H1 (cell line): Measurements from ENCODE around the gene OR2F1. TPM values are rescaled to one million over a fixed set of nuclear protein-coding genes. Genes with fewer than 3 reads are reported as not detected.

Source experiments
- CTCF ChIA-PET: fragments of 300-600 bp; sonication (Branson Sonifier 250); formaldehyde crosslinking; loops from one replicate; lab custom pipeline; 2021; ENCODE audit not compliant: partially characterized antibody; lab: Charles Lee
- POLR2A ChIA-PET: fragments of 300-600 bp; sonication (Branson Sonifier 250); formaldehyde crosslinking; loops from one replicate; lab custom pipeline; 2021; ENCODE audit warnings: inconsistent platforms; ENCODE audit not compliant: partially characterized antibody; lab: Charles Lee
- DNase-seq, 2 experiments: peaks; one replicate each; pipeline versions ENCODE4 v3.0.0 to v3.0.0-alpha.2; 2010 to 2022; ENCODE audit warnings: low spot score in 2 of 2, low read depth in 1 of 2, mixed read lengths in 1 of 2
- FAIRE-seq: peaks from 2 replicates; lab custom pipeline; 2011; peaks lifted over from hg19 to GRCh38; lab: Jason Lieb, UNC
- H2AFZ ChIP-seq: 2 replicates; pipeline ENCODE4 v1.8.1; 2012; ENCODE audit warnings: low read length, inconsistent platforms
- H2AK5ac ChIP-seq: 2 replicates; pipeline ENCODE4 v1.6.1; 2013; ENCODE audit warnings: low read depth, low read length
- H2BK120ac ChIP-seq: replicated peaks from 2 replicates; pipeline ENCODE3; 2013; ENCODE audit warnings: low read depth, low read length, inconsistent platforms
- H2BK12ac ChIP-seq: 2 replicates; pipeline ENCODE4 v1.6.1; 2013; ENCODE audit warnings: low read depth, low read length
- H2BK15ac ChIP-seq: 2 replicates; pipeline ENCODE4 v1.6.1; 2013; ENCODE audit warnings: low read length
- H2BK20ac ChIP-seq: 2 replicates; pipeline ENCODE4 v1.6.1; 2013; ENCODE audit warnings: low read length
- H2BK5ac ChIP-seq: 2 replicates; pipeline ENCODE4 v1.6.1; 2013; ENCODE audit warnings: low read depth, low read length
- H3K14ac ChIP-seq: 2 replicates; pipeline ENCODE4 v1.6.1; 2013; ENCODE audit warnings: inconsistent platforms; ENCODE audit not compliant: insufficient read length
- H3K18ac ChIP-seq: 2 replicates; pipeline ENCODE4 v1.6.1; 2013; ENCODE audit warnings: low read length; ENCODE audit errors: extremely low read depth
- H3K23ac ChIP-seq: 2 replicates; pipeline ENCODE4 v1.6.1; 2013; ENCODE audit warnings: inconsistent platforms; ENCODE audit not compliant: insufficient read length
- H3K23me2 ChIP-seq: 2 replicates; pipeline ENCODE4 v1.6.1; 2013; ENCODE audit warnings: low read depth, low read length
- H3K27ac ChIP-seq: 2 replicates; pipeline ENCODE4 v1.6.1; 2011; ENCODE audit warnings: low read depth, low read length, inconsistent platforms
- H3K27me3 ChIP-seq, 4 experiments: replicated peaks in 1 of 4; 1 replicate in 1 of 4; 2 replicates in 3 of 4; pipeline versions ENCODE4 v1.6.1 to v1.8.1; 2011 to 2013; ENCODE audit warnings: low read length in 3 of 4, mild to moderate bottlenecking in 3 of 4, inconsistent platforms in 2 of 4, mixed read lengths in 2 of 4, moderate library complexity in 1 of 4; ENCODE audit not compliant: control insufficient read depth in 3 of 4, insufficient read depth in 3 of 4; ENCODE audit errors: extremely low read depth in 1 of 4
- H3K36me3 ChIP-seq, 4 experiments: 2 replicates each; pipeline versions ENCODE4 v1.6.1 to v1.8.1; 2011 to 2013; ENCODE audit warnings: mild to moderate bottlenecking in 4 of 4, low read length in 3 of 4, moderate library complexity in 2 of 4, control low read depth in 1 of 4, inconsistent platforms in 1 of 4; ENCODE audit not compliant: insufficient read depth in 4 of 4, control insufficient read depth in 2 of 4
- H3K4ac ChIP-seq: replicated peaks from 2 replicates; pipeline ENCODE3; 2013; ENCODE audit warnings: low read length, low read depth, mixed read lengths, inconsistent platforms; ENCODE audit not compliant: insufficient read length
- H3K4me1 ChIP-seq, 4 experiments: replicated peaks in 1 of 4; 1 replicate in 1 of 4; 2 replicates in 3 of 4; pipeline versions ENCODE4 v1.6.1 to v1.8.1; 2011 to 2013; ENCODE audit warnings: low read length in 3 of 4, inconsistent platforms in 2 of 4, mixed read lengths in 1 of 4; ENCODE audit not compliant: insufficient read depth in 4 of 4, control insufficient read depth in 3 of 4
- H3K4me2 ChIP-seq, 2 experiments: 2 replicates each; pipeline versions ENCODE4 v1.6.1 to v1.8.1; 2011 to 2013; ENCODE audit warnings: low read depth in 2 of 2, low read length in 2 of 2, control low read depth in 1 of 2, inconsistent platforms in 1 of 2, mild to moderate bottlenecking in 1 of 2; ENCODE audit not compliant: insufficient read depth in 1 of 2
- H3K4me3 ChIP-seq, 4 experiments: fragments of 200-600, 300-600 bp in 1 of 4; sonication (generic), shearing (Covaris generic), sonication (Bioruptor Twin) in 1 of 4; 2 replicates each; pipeline versions ENCODE4 v1.5.1 to v1.8.1; 2011 to 2016; ENCODE audit warnings: low read length in 4 of 4, low read depth in 3 of 4, control low read depth in 2 of 4, inconsistent platforms in 2 of 4, mild to moderate bottlenecking in 2 of 4, mixed read lengths in 1 of 4, moderate library complexity in 1 of 4; ENCODE audit not compliant: insufficient read depth in 2 of 4; ENCODE audit errors: extremely low read depth in 1 of 4
- H3K56ac ChIP-seq: replicated peaks from 2 replicates; pipeline ENCODE3; 2013; ENCODE audit warnings: low read depth, mild to moderate bottlenecking, mixed read lengths, low read length, inconsistent platforms; ENCODE audit not compliant: insufficient read length
- H3K79me1 ChIP-seq: 2 replicates; pipeline ENCODE4 v1.6.1; 2013; ENCODE audit warnings: low read depth, low read length, control low read depth
- H3K79me2 ChIP-seq, 2 experiments: 2 replicates each; pipeline versions ENCODE4 v1.6.1 to v1.8.1; 2012 to 2013; ENCODE audit warnings: low read length in 2 of 2, mild to moderate bottlenecking in 2 of 2, inconsistent platforms in 1 of 2; ENCODE audit not compliant: insufficient read depth in 2 of 2, control insufficient read depth in 1 of 2
- H3K9ac ChIP-seq, 4 experiments: replicated peaks in 1 of 4; 1 replicate in 1 of 4; 2 replicates in 3 of 4; pipeline versions ENCODE4 v1.6.1 to v1.8.1; 2011 to 2013; ENCODE audit warnings: low read depth in 3 of 4, low read length in 3 of 4, control low read depth in 2 of 4, mild to moderate bottlenecking in 2 of 4, moderate library complexity in 2 of 4, inconsistent platforms in 1 of 4; ENCODE audit errors: extremely low read depth in 1 of 4
- H3K9me3 ChIP-seq, 2 experiments: 2 replicates each; pipeline versions ENCODE4 v1.6.1 to v1.8.1; 2012 to 2013; ENCODE audit warnings: mild to moderate bottlenecking in 2 of 2, moderate library complexity in 2 of 2, control low read depth in 1 of 2, inconsistent platforms in 1 of 2, low read depth in 1 of 2, low read length in 1 of 2, mixed read lengths in 1 of 2; ENCODE audit not compliant: insufficient read depth in 2 of 2
- H4K20me1 ChIP-seq, 2 experiments: replicated peaks in 1 of 2; 2 replicates each; pipeline versions ENCODE3 to v1.8.1; 2011 to 2013; ENCODE audit warnings: inconsistent platforms in 2 of 2, low read length in 2 of 2, mild to moderate bottlenecking in 1 of 2; ENCODE audit not compliant: insufficient read depth in 2 of 2, control insufficient read depth in 1 of 2
- H4K5ac ChIP-seq: 2 replicates; pipeline ENCODE4 v1.6.1; 2013; ENCODE audit warnings: low read length, low read depth, mixed read lengths, inconsistent platforms; ENCODE audit not compliant: insufficient read length
- H4K8ac ChIP-seq: 2 replicates; pipeline ENCODE4 v1.8.0; 2013; ENCODE audit warnings: mild to moderate bottlenecking, moderate library complexity, low read length, inconsistent platforms; ENCODE audit not compliant: insufficient read depth; ENCODE audit errors: extremely low read depth
- H4K91ac ChIP-seq: replicated peaks from 2 replicates; pipeline ENCODE3; 2013; ENCODE audit warnings: low read length, mixed read lengths, inconsistent platforms; ENCODE audit not compliant: insufficient read length
- ATF2 ChIP-seq: IDR thresholded peaks from 2 replicates; pipeline ENCODE4 v1.6.1; 2012; ENCODE audit warnings: low read length, inconsistent platforms
- CHD1 ChIP-seq: IDR thresholded peaks from 2 replicates; pipeline ENCODE4 v1.6.1; 2012; ENCODE audit warnings: low read depth, low read length, improper control_type of control experiment
- EZH2 ChIP-seq: fragments of 200-600 bp; sonication (generic); IDR thresholded peaks from 2 replicates; pipeline ENCODE4 v1.7.1; 2012; ENCODE audit warnings: low read depth, mild to moderate bottlenecking, moderate library complexity, low read length, inconsistent platforms; ENCODE audit not compliant: severe bottlenecking
- FOSL1 ChIP-seq: IDR thresholded peaks from 2 replicates; pipeline ENCODE4 v1.6.1; 2011; ENCODE audit warnings: mild to moderate bottlenecking, low read depth, low read length, moderate library complexity; ENCODE audit not compliant: insufficient read depth
- HDAC6 ChIP-seq: IDR thresholded peaks from one replicate; pipeline ENCODE4 v1.7.1; 2012; ENCODE audit warnings: low read depth, mild to moderate bottlenecking, inconsistent platforms, low read length, moderate library complexity
- KDM5A ChIP-seq: fragments of 200-600 bp; IDR thresholded peaks from 2 replicates; pipeline ENCODE4 v1.7.1; 2012; ENCODE audit warnings: mild to moderate bottlenecking, low read length, inconsistent platforms, mixed read lengths
- POLR2A ChIP-seq, 2 experiments: IDR thresholded peaks; 1 replicate in 1 of 2; 2 replicates in 1 of 2; pipeline ENCODE4 v1.6.1; 2011; ENCODE audit warnings: low read depth in 2 of 2, low read length in 2 of 2, mild to moderate bottlenecking in 2 of 2; ENCODE audit errors: control extremely low read depth in 1 of 2
- RNF2 ChIP-seq: fragments of 200-900, 300-1000 bp; sonication (generic); IDR thresholded peaks from 2 replicates; pipeline ENCODE4 v1.7.1; 2016; ENCODE audit warnings: borderline replicate concordance, low read depth, mild to moderate bottlenecking, antibody characterized with exemption, low read length; ENCODE audit not compliant: poor library complexity, severe bottlenecking; ENCODE audit errors: missing control alignments
- SAP30 ChIP-seq: fragments of 300-600 bp; sonication (generic); IDR thresholded peaks from 2 replicates; pipeline ENCODE4 v1.7.1; 2012; ENCODE audit warnings: low read length, moderate library complexity, mild to moderate bottlenecking, inconsistent platforms; ENCODE audit not compliant: insufficient read depth, insufficient replicate concordance
- SIN3A ChIP-seq, 2 experiments: IDR thresholded peaks in 1 of 2; conservative IDR thresholded peaks in 1 of 2; 2 replicates each; pipeline ENCODE4 v1.6.1; 2011 to 2012; ENCODE audit warnings: low read length in 2 of 2, improper control_type of control experiment in 1 of 2, low read depth in 1 of 2, mild to moderate bottlenecking in 1 of 2
- USF2 ChIP-seq: IDR thresholded peaks from 2 replicates; pipeline ENCODE4 v1.6.1; 2011; ENCODE audit warnings: low read length, improper control_type of control experiment
- WGBS, 2 experiments: shearing (Covaris generic) in 1 of 2; methylation state at CpG; one replicate each; pipeline versions ENCODE4 v1.1.6 to v1.1.7; 2013 to 2015; ENCODE audit warnings: low lambda C conversion rate in 2 of 2, mixed read lengths in 2 of 2, inconsistent platforms in 1 of 2, low coverage in 1 of 2, missing lambda C conversion rate in 1 of 2; ENCODE audit not compliant: insufficient replicate concordance in 2 of 2, insufficient coverage in 1 of 2, insufficient read length in 1 of 2; ENCODE audit errors: extremely low coverage in 1 of 2, missing lambda C conversion rate in 1 of 2; 5-methylcytosine and 5-hydroxymethylcytosine counted together
- polyA plus RNA-seq, 7 experiments: library from polyadenylated mRNA; depleted of rRNA in 3 of 7; stranded (reverse) in 5 of 7; unstranded in 2 of 7; fragments of >200 nt in 5 of 7; fragments of 200-250 nt in 2 of 7; gene quantifications; 1 replicate in 5 of 7; 2 replicates in 1 of 7; 4 replicates in 1 of 7; pipeline versions ENCODE4 v1.2.1 to v1.2.3, GENCODE V29; 2011 to 2013; ENCODE audit warnings: missing spikeins in 2 of 7, mixed read lengths in 2 of 7
- total RNA-seq: library from RNA; stranded (reverse); fragmentation: NEBNext Ultra II Directional; extraction: Animal tissue kit (Norgen Biotek cat#: 25700); gene quantifications from 2 replicates; pipeline ENCODE4 v1.2.1, GENCODE V29; 2021

Gene OR2F1
- total and polyA plus RNA-seq, 2 of the 8 experiments (the other 6 are each of a cell fraction or from before 2014, with no cell fraction given), result 0.19 TPM; not detected in 1

GRCh38 chr7:143945423-143945822 lies 9.2 kb upstream of the OR2F1 start:
- DNase-seq (no peak), FAIRE-seq (no peak)
- H3K23ac ChIP-seq, result no peak overlapping the region
- no peaks in the 10 kb centered on the region for H3K4me1 ChIP-seq
- no peak overlapping the region for H3K56ac ChIP-seq
- WGBS, 2 experiments, result 93% methylated on average over 4 of the region's 4 CpGs; no CpG with 5 or more reads in 1 of the 2 experiments
- no peaks in the 10 kb centered on the region for H3K27me3 ChIP-seq
- no peak overlapping the region for H2BK15ac ChIP-seq
- H2BK12ac ChIP-seq, result no peak overlapping the region
- no peak overlapping the region for H2BK5ac ChIP-seq
- no peak overlapping the region for H4K5ac ChIP-seq
- H4K91ac ChIP-seq, result no peak overlapping the region
- no peaks in the 10 kb centered on the region for H3K9me3 ChIP-seq
- CTCF ChIA-PET, result no interaction called here
- H2AK5ac ChIP-seq, result no peak overlapping the region
- H3K4ac ChIP-seq, result no peak overlapping the region
- no peak overlapping the region for H2AFZ ChIP-seq
- H2BK120ac ChIP-seq, result no peak overlapping the region
- H3K79me2 ChIP-seq, result no peaks in the 10 kb centered on the region
- no peak overlapping the region for H3K27ac ChIP-seq
- H3K9ac ChIP-seq, result no peak overlapping the region
- no peaks in the 10 kb centered on the region for H3K79me1 ChIP-seq
- no peaks in the 10 kb centered on the region; the same call in 1 of the 2 replicates for H3K23me2 ChIP-seq
- H4K8ac ChIP-seq, result no peak overlapping the region
- H3K4me2 ChIP-seq, result no peak overlapping the region
- H3K36me3 ChIP-seq, result no peaks in the 10 kb centered on the region
- no peak overlapping the region for H3K14ac ChIP-seq
- POLR2A ChIA-PET, result no interaction called here
- H4K20me1 ChIP-seq, result no peaks in the 10 kb centered on the region
- H2BK20ac ChIP-seq, result no peak overlapping the region
- H3K18ac ChIP-seq, result no peak overlapping the region
- H3K4me3 ChIP-seq, result no peak overlapping the region
- no peak for TF ChIP-seq USF2
- no peak for TF ChIP-seq KDM5A
- TF ChIP-seq FOSL1, result no peak
- TF ChIP-seq POLR2A (IDR thresholded peaks at IDR 0.05; ENCODE audit: control extremely low read depth in 1 of 2, low read depth in 2 of 2, low read length in 2 of 2), result no peak
- TF ChIP-seq CHD1, result no peak
- no peak for TF ChIP-seq EZH2
- no peak for TF ChIP-seq SAP30
- TF ChIP-seq SIN3A (conservative IDR thresholded peaks at IDR 0.05 in 1 of 2, IDR thresholded peaks at IDR 0.05 in 1 of 2; ENCODE audit: low read depth in 1 of 2, low read length in 2 of 2), result no peak
- TF ChIP-seq RNF2, result no peak
- TF ChIP-seq HDAC6, result no peak
- TF ChIP-seq ATF2, result no peak
